SU-DHL-6 (cell line): ENCODE data around the gene BMX.

ENCODE experiments used
- H2AFZ ChIP-seq: fragments of 200-600 bp; sonication (generic); 2 replicates; pipeline ENCODE4 v1.6.1; 2014; ENCODE audit warnings: low read depth, mild to moderate bottlenecking, moderate library complexity, mixed read lengths, antibody characterized with exemption, low read length; ENCODE audit not compliant: severe bottlenecking
- H3F3A ChIP-seq: fragments of 200-600 bp; shearing (Covaris generic); 2 replicates; pipeline ENCODE4 v1.6.0; 2016; ENCODE audit warnings: antibody characterized with exemption, mild to moderate bottlenecking; ENCODE audit not compliant: insufficient read depth
- H3K27ac ChIP-seq: fragments of 200-600 bp; sonication (generic); 2 replicates; pipeline ENCODE4 v1.5.1; 2016; ENCODE audit warnings: low read depth, mild to moderate bottlenecking, low read length, moderate library complexity, mixed read lengths
- H3K27me3 ChIP-seq: fragments of 200-600 bp; sonication (generic), shearing (Covaris generic); 2 replicates; pipeline ENCODE4 v1.6.0; 2014; ENCODE audit warnings: mild to moderate bottlenecking, low read length
- H3K36me3 ChIP-seq: fragments of 200-600 bp; sonication (generic); 2 replicates; pipeline ENCODE4 v1.6.1; 2014; ENCODE audit warnings: mild to moderate bottlenecking, low read length, mixed read lengths
- H3K4me2 ChIP-seq: fragments of 300-600, 200-600 bp; shearing (Covaris generic), sonication (generic); 2 replicates; pipeline ENCODE4 v1.6.0; 2014; ENCODE audit warnings: low read length, low read depth, mild to moderate bottlenecking; ENCODE audit not compliant: poor library complexity, severe bottlenecking
- H3K4me3 ChIP-seq: fragments of 200-600 bp; sonication (generic); 2 replicates; pipeline ENCODE4 v1.5.1; 2014; ENCODE audit warnings: antibody characterized with exemption, low read length, mild to moderate bottlenecking, mixed read lengths; ENCODE audit not compliant: insufficient read depth, poor library complexity, severe bottlenecking
- H3K79me2 ChIP-seq: fragments of 200-600 bp; sonication (generic); 2 replicates; pipeline ENCODE4 v1.6.1; 2014; ENCODE audit warnings: mild to moderate bottlenecking, low read length, moderate library complexity; ENCODE audit not compliant: insufficient read depth
- H3K9ac ChIP-seq: fragments of 200-600 bp; sonication (generic); 2 replicates; pipeline ENCODE4 v1.7.0; 2014; ENCODE audit warnings: mild to moderate bottlenecking, low read length
- H3K9me2 ChIP-seq: fragments of 200-600 bp; sonication (generic); replicated peaks from 2 replicates; pipeline ENCODE4 v1.6.1; 2014; ENCODE audit warnings: low read length; ENCODE audit not compliant: insufficient read depth
- H3K9me3 ChIP-seq: fragments of 200-600 bp; sonication (generic); 2 replicates; pipeline ENCODE4 v1.6.1; 2014; ENCODE audit warnings: low read length, mixed read lengths; ENCODE audit not compliant: insufficient read depth
- H4K20me1 ChIP-seq: fragments of 200-600 bp; sonication (generic); 2 replicates; pipeline ENCODE4 v1.6.1; 2014; ENCODE audit warnings: low read depth, mild to moderate bottlenecking, antibody characterized with exemption, low read length, moderate library complexity, mixed read lengths
- EZH2phosphoT487 ChIP-seq: fragments of 200-600 bp; sonication (generic), shearing (Covaris generic); conservative IDR thresholded peaks from 2 replicates; pipeline ENCODE4 v1.6.1; 2018; ENCODE audit warnings: mild to moderate bottlenecking, antibody characterized with exemption, low read length, moderate library complexity, mixed read lengths
- TF ChIP-seq, protein P1 (sequence below): fragments of 200-600 bp; sonication (generic); IDR thresholded peaks from one replicate; pipeline ENCODE4 v1.5.1; 2017; ENCODE audit warnings: antibody characterized with exemption, mild to moderate bottlenecking, low read length, moderate library complexity; ENCODE audit not compliant: insufficient read depth, poor library complexity, severe bottlenecking

BMX gene

GRCh38 chrX:15514279-15514678 is 13.7 kb downstream of the BMX start:
- no peaks in the 10 kb centered on the region for H4K20me1 ChIP-seq
- no peaks in the 10 kb centered on the region for H3K79me2 ChIP-seq
- no peak overlapping the region for H3K4me2 ChIP-seq
- H3K9me3 ChIP-seq: no peaks in the 10 kb centered on the region
- no peak overlapping the region for H2AFZ ChIP-seq
- no peak overlapping the region for H3K27ac ChIP-seq
- H3K9me2 ChIP-seq: no peaks in the 10 kb centered on the region
- no peaks in the 10 kb centered on the region for H3F3A ChIP-seq
- H3K36me3 ChIP-seq: no peaks in the 10 kb centered on the region
- no peak overlapping the region for H3K4me3 ChIP-seq
- TF ChIP-seq, protein P1, sequence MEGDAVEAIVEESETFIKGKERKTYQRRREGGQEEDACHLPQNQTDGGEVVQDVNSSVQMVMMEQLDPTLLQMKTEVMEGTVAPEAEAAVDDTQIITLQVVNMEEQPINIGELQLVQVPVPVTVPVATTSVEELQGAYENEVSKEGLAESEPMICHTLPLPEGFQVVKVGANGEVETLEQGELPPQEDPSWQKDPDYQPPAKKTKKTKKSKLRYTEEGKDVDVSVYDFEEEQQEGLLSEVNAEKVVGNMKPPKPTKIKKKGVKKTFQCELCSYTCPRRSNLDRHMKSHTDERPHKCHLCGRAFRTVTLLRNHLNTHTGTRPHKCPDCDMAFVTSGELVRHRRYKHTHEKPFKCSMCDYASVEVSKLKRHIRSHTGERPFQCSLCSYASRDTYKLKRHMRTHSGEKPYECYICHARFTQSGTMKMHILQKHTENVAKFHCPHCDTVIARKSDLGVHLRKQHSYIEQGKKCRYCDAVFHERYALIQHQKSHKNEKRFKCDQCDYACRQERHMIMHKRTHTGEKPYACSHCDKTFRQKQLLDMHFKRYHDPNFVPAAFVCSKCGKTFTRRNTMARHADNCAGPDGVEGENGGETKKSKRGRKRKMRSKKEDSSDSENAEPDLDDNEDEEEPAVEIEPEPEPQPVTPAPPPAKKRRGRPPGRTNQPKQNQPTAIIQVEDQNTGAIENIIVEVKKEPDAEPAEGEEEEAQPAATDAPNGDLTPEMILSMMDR: no peak
- no peak for TF ChIP-seq EZH2phosphoT487
- H3K27me3 ChIP-seq: no peaks in the 10 kb centered on the region
- H3K9ac ChIP-seq: no peak overlapping the region

- no peak overlapping the region for H3K27ac ChIP-seq
- no peak for TF ChIP-seq EZH2phosphoT487
- TF ChIP-seq, protein P1: no peak
- no peak overlapping the region for H3K4me3 ChIP-seq
- no peak overlapping the region for H2AFZ ChIP-seq
- H3K9ac ChIP-seq: no peak overlapping the region
- no peaks in the 10 kb centered on the region for H3K36me3 ChIP-seq
- no peaks in the 10 kb centered on the region for H3K9me2 ChIP-seq
- no peaks in the 10 kb centered on the region for H3K79me2 ChIP-seq
- no peaks in the 10 kb centered on the region for H4K20me1 ChIP-seq
- H3K27me3 ChIP-seq: no peaks in the 10 kb centered on the region
- H3K4me2 ChIP-seq: no peak overlapping the region
- no peaks in the 10 kb centered on the region for H3F3A ChIP-seq
- H3K9me3 ChIP-seq: no peaks in the 10 kb centered on the region
Observed at GRCh38 chrX:15515931-15516330, 15.3 kb downstream of the BMX start.

GRCh38 chrX:15522464-15522863 is 21.9 kb downstream of the BMX start:
- no peaks in the 10 kb centered on the region for H3K36me3 ChIP-seq
- H3K27me3 ChIP-seq: no peaks in the 10 kb centered on the region
- H3K9ac ChIP-seq: no peak overlapping the region
- TF ChIP-seq, protein P1: no peak
- no peak for TF ChIP-seq EZH2phosphoT487
- H3K4me2 ChIP-seq: no peak overlapping the region
- H3K9me2 ChIP-seq: no peaks in the 10 kb centered on the region
- no peaks in the 10 kb centered on the region for H3K9me3 ChIP-seq
- H3F3A ChIP-seq: no peaks in the 10 kb centered on the region
- H4K20me1 ChIP-seq: no peaks in the 10 kb centered on the region
- H2AFZ ChIP-seq: no peak overlapping the region
- H3K79me2 ChIP-seq: no peaks in the 10 kb centered on the region
- H3K27ac ChIP-seq: no peak overlapping the region
- no peak overlapping the region for H3K4me3 ChIP-seq

- H3K4me2 ChIP-seq: no peak overlapping the region
- H3K79me2 ChIP-seq: no peaks in the 10 kb centered on the region
- H3F3A ChIP-seq: no peaks in the 10 kb centered on the region
- no peaks in the 10 kb centered on the region for H3K9me3 ChIP-seq
- no peaks in the 10 kb centered on the region for H3K27me3 ChIP-seq
- H3K4me3 ChIP-seq: no peak overlapping the region
- no peak overlapping the region for H3K9ac ChIP-seq
- no peaks in the 10 kb centered on the region for H4K20me1 ChIP-seq
- H3K9me2 ChIP-seq: no peaks in the 10 kb centered on the region
- H3K36me3 ChIP-seq: no peaks in the 10 kb centered on the region
- no peak overlapping the region for H3K27ac ChIP-seq
- no peak for TF ChIP-seq EZH2phosphoT487
- TF ChIP-seq, protein P1: no peak
- H2AFZ ChIP-seq: no peak overlapping the region
Observed at GRCh38 chrX:15523088-15523487, 22.5 kb downstream of the BMX start.
